NCI-H82 (cell line): ENCODE results near the gene HECTD1.
A peak's percentile ranks its signal among the peaks of the same experiment; 100 is the strongest.
"Not testable (repeated sequence)": the region's sequence is repeated elsewhere in the genome, so short reads cannot be mapped to it uniquely, and the experiment has no call there.

Source experiments
- DNase-seq: peaks from one replicate; lab custom pipeline; 2025; lab: John Stamatoyannopoulos, UW

HECTD1 gene

DNA sequence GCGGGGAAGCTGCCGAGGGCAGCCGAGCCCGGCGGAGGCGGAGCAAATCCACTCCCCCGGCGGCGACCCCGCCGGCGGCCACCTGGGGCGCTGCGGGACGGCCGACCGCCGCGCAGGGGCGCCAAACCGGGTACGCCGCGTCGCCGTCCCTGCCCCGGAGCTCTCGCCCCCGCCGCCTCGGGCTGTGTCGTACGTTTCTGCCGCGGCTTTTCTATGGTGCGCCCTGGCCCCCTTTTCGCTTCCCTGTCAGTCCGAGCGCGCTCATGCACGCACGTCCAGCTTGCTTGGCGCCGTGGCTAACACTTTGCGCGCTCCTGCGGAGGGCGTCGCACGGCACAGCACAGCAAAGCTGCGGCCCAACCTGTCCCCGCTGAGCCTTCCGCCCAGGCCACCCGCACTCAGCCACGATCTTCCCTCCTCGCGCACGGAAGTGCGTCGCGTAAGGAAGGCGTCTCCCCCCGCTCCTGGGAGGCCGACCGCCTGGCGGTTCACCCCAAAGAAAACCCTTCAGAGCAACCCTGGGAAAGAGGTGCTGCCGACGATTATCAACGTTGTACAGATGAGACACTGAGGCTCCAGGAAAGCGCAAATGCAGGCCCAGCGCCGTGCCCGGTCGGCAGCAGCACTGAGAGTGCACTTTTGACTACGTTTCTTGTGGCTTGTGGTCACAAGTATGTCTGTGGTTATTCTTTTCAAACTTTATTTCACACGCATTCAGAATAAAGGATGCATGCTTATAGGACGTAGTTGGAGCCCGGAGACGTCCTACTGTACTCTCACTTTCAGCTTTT lies at the start of gene HECTD1:
Gene HECTD1, minus strand, starts transcription at position 39 of the 791 bp plus-strand sequence. CDS start 1,857 bp downstream, outside the sequence.
- peak; percentile 88 for DNase-seq

GRCh38 chr14:31257244-31257553 lies 49.6 kb upstream of the HECTD1 start:
- DNase-seq, result no peak

DNA sequence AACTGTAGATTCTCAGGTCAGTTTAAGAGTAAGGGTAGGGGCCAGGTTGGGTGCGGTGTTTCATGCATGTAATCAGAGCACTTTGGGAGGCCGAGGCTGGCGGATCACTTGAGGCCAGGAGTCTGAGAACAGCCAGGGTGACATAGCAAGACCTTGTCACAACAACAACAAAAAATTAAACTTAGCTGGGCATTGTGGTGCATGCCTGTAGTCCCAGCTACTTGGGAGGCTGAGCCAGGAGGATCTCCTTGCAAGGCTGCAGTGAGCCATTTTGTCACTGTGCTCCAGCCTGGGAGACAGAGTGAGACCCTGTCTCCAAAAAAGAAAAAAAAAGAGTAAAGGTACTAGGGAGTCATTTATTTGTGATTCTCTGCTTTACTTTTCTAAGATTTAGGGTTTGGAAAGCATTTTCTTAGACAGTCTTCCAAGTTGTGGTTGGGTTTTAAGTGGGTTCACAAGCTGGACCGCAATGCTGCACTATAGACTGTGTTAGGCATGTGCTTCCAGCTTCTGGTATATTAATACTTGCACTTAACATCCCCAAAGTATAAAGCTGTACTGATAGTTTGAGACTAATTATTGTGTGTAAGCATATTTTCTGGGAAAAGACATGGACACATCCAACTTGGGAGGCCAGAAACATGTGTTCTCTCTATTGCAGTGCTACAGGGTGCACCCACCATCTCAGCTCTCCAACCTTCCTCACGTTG lies 49.1 kb upstream of the HECTD1 start:
- DNase-seq, result no peak

DNA sequence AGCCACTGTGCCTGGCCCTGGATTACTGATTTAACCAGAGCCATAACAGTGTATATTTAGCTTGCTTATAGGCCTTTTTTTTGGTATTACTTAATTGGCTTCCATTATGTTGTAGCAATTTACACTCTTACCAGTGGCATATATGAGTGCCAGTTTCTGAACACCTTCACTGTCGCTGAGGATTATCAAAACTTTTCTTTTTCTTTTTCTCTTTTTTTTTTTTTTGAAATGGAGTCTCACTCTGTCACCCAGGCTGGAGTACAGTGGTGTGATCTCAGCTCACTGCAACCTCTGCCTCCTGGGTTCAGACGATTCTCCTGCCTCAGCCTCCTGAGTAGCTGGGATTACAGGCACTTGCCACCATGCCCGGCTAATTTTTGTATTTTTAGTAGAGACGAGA lies 48.3 kb upstream of the HECTD1 start:
- DNase-seq, result not testable (repeated sequence)

DNA sequence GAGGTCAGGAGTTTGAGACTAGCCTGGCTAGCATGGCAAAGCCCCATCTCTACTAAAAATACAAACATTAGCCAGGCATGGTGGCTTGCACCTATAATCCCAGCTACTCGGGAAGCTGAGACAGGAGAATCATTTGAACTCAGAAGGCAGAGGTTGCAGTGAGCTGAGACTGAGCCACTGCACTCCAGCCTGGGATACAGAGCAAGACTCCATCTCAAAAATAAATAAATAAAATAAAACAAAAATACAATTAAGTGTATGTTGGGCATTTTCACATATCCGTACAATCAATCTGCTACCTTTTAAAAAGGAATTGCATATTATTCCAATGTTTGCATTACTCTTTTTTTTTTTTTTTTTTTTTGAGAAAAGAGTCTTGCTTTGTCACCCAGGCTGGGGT lies 47.7 kb upstream of the HECTD1 start:
- no peak for DNase-seq

GRCh38 chr14:31253746-31254471 lies 46.3 kb upstream of the HECTD1 start:
- peak; percentile 71 for DNase-seq

GRCh38 chr14:31252865-31253264 lies 45.3 kb upstream of the HECTD1 start:
- no peak for DNase-seq

DNA sequence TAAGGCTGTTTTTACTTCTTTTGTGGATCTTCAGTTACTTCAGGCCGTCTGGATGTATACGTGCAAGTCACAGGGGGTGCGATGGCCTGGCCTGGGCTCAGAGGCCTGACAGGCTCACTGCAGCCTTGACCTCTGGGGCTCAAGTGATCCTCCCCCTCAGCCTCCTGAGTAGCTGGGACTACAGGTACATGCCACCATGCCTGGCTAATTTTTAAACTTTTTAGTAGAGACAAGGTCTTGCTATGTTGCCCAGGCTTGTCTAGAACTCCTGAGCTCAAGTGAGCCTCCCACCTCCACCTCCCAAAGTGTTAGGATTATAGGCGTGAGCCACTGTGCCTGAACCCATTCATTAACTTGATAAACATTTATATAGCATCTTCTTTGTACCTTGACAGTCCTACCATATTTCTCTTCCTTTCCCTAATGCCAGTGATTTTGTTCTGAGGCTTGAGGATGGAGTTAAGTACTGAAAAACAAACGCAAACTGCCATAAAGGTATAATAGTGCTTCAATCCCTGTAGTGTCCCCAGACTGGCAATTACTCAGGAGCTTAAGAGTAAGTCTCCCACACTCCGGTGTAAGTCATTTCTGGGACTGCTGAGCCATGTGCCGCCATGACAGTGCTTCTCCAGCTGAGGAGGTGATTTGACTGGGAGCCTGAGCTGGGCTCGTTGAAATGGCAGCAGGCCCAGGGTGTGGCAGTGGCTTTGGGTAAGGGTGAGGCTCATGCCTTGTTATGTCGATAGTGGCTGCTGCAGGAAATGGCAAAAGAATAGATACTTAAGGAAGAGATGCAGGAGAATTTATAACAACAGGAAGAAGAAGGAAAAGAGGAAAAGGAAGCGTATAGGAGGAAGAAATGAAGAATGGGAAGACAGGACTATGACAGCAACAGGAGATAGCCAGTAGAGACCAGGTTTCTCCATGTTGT lies 43.7 kb upstream of the HECTD1 start:
- DNase-seq, result peak; percentile 37

- DNase-seq, result no peak
Observed at GRCh38 chr14:31244626-31245025, 37.0 kb upstream of the HECTD1 start.

DNA sequence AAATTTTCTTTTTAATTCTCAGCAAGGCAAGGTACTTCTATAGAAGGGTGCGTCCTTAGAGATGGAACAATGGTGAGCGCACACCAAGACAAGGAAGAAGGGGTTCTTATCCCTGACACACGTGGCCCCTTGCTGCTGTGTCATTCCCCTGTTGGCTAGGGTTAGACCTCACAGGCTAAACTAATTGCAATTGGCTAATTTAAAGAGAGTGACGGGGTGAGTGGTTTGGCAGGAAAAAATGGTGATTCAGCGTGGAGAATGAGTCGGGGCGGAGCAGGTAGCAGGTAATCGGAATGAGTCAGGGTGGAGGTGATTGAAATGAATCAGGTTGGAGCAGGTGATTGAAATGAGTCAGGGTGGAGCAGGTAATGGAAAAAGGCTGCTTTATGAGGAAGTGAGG lies 36.3 kb upstream of the HECTD1 start:
- no peak for DNase-seq

GRCh38 chr14:31242161-31242940 lies 34.8 kb upstream of the HECTD1 start:
- DNase-seq, result not testable (repeated sequence)

DNA sequence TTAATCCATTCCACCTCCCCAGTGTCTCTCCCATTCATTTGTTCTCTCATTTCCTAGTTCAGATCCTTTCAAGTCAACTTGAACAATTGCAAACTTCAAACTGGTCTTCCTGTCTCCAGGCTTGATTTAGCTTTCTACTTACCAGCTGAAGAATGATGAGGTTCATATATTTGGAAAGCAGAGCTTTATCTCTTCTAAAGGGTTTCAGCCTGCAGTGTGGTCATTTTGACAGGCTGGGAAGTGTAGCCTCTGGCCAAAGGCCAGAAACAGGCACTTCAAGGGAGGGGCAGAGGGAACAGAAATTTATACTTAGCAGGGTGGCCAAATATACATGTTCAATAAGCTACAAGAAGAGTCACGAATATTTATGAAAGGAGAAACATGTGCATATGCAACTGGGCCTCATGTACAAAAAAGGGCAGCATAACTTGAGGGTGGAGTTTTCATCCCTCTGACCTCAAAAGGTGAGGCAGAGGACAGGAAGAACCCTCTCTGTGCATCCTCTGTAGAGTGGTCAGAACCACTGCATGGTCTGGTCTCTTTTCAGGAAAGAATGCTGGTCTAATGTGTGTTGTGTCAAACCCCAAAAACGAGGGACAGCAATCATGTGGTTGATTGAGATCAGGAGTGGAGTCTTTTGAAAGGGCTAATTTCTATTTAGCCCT lies 34.0 kb upstream of the HECTD1 start:
- no peak for DNase-seq

- DNase-seq, result no peak
Observed at GRCh38 chr14:31239741-31240140, 32.1 kb upstream of the HECTD1 start.

- DNase-seq, result no peak
Observed at GRCh38 chr14:31235462-31235861, 27.9 kb upstream of the HECTD1 start.

GRCh38 chr14:31232081-31232480 lies 24.5 kb upstream of the HECTD1 start:
- no peak for DNase-seq

DNA sequence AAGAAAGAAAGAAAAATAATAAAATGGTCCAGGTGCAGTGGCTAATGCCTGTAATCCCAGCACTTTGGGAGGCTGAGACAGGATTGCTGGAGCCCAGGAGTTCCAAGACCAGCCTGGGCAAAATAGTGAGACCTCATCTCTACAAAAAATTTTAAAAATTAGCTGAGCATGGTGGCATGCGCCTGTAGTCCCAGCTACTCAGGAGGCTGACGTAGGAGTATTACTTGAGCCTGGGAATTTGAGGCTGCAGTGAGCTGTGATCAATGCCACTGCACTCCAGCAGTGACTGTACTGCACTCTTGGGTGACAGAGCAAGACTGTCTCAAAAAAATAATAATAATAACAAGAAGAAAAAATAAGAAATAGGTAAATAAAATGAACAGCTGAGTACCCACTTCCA lies 23.7 kb upstream of the HECTD1 start:
- DNase-seq, result not testable (repeated sequence)

GRCh38 chr14:31230573-31230958 lies 23.0 kb upstream of the HECTD1 start:
- DNase-seq, result no peak

GRCh38 chr14:31229638-31230572 lies 22.3 kb upstream of the HECTD1 start:
- DNase-seq, result peak; percentile 6

GRCh38 chr14:31229009-31229408 lies 21.4 kb upstream of the HECTD1 start:
- no peak for DNase-seq
